GM10248 (cell line): ENCODE measurements around the gene BATF3.
"Not testable (repeated sequence)": the region's sequence is repeated elsewhere in the genome, so short reads cannot be mapped to it uniquely, and the experiment has no call there.

ENCODE experiments used
- CTCF ChIA-PET: fragments of 300-600 bp; sonication (Branson Sonifier 250); formaldehyde crosslinking; extraction: SDS; loops from one replicate; lab custom pipeline; 2021; ENCODE audit warnings: antibody characterized with exemption; lab: Yijun Ruan, JAX
- POLR2A ChIA-PET: fragments of 350-650 bp; sonication (Branson Sonifier 250); formaldehyde crosslinking; extraction: SDS; loops from one replicate; lab custom pipeline; 2020; ENCODE audit warnings: antibody characterized with exemption; lab: Yijun Ruan, JAX
- DNase-seq: peaks from one replicate; pipeline ENCODE4 v3.0.0; 2012; ENCODE audit errors: extremely low spot score
- TF ChIP-seq, protein P1 (sequence below): IDR thresholded peaks from 2 replicates; pipeline ENCODE4 v1.5.1; 2012; ENCODE audit warnings: mild to moderate bottlenecking, low read depth; ENCODE audit errors: extremely low read depth, missing control alignments, control extremely low read depth

The BATF3 gene

DNA sequence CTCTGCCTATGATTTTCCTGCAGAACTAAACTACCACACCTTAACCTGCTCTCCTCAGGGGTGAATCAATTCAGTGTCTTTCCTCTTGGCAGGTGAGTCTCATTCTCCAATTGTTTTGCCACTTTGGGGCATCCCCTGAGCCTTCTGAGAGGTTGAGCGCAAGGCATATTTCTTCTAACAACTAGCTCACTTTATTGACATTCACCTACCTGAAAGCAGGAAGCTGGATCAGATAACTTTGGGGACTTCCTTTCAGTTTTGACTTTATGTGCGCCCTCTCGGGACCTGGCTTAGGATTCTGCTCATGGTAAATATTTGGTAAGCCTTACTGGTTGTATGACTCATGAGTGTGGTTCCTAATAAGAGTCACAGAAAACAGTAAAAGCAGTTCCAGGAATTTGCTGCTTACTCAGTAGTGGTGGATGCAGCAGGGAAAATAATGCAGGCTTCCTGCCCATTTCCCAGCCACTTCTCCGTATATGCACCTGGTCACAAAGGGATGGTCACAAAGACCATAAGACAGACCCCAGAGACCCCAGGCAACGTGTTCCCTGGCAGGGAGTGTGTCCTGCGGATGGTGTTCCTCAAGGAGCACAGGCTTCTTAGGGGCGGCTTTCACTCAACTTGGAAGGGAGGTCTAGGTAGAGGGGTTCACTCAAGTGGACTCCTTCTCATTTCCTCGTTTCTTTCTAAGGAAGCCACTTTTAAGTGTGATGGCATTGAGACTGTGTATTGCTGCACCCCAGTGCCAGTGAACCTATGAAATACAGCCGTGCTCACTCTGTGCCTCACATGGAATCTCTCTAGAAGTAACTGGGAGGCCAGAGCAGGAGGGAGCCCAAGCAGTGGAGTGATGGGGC lies 22.0 kb upstream of the BATF3 start:
- no peak for DNase-seq
- CTCF ChIA-PET = interaction anchor here (0.8 to 2.3 kb wide), 7 partner anchors 10 to 57 kb away, joined by 3 to 9 read pairs (median 4); no protein-coding TSS in a partner anchor
- POLR2A ChIA-PET = no interaction called here
- TF ChIP-seq, protein P1, sequence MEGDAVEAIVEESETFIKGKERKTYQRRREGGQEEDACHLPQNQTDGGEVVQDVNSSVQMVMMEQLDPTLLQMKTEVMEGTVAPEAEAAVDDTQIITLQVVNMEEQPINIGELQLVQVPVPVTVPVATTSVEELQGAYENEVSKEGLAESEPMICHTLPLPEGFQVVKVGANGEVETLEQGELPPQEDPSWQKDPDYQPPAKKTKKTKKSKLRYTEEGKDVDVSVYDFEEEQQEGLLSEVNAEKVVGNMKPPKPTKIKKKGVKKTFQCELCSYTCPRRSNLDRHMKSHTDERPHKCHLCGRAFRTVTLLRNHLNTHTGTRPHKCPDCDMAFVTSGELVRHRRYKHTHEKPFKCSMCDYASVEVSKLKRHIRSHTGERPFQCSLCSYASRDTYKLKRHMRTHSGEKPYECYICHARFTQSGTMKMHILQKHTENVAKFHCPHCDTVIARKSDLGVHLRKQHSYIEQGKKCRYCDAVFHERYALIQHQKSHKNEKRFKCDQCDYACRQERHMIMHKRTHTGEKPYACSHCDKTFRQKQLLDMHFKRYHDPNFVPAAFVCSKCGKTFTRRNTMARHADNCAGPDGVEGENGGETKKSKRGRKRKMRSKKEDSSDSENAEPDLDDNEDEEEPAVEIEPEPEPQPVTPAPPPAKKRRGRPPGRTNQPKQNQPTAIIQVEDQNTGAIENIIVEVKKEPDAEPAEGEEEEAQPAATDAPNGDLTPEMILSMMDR = no peak

DNA sequence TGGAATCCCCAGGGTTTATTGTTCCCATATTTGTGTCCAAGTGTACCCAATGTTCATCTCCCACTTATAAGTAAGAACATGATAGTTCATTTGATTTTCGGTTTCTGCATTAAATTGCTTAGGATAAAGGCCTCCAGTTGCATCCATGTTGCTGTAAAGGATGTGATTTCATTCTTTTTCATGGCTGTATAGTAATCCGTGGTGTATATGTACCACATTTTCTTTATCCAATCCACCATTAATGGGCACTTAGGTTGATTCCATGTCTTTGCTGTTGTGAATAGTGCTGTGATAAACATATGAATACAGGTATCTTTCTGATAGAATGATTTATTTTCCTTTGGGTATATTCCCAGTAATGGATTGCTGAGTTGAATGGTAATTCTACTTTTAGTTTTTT lies 20.0 kb upstream of the BATF3 start:
- TF ChIP-seq, protein P1 = no peak
- ChIA-PET POLR2A (no interaction called here), CTCF (no interaction called here)
- no peak for DNase-seq

GRCh38 chr1:212718499-212718898 lies 18.9 kb upstream of the BATF3 start:
- CTCF ChIA-PET = interaction anchor here (1.5 kb wide), 1 partner anchor 53 kb away, joined by 4 read pairs; no protein-coding TSS in a partner anchor
- no peak for DNase-seq
- POLR2A ChIA-PET = no interaction called here
- TF ChIP-seq, protein P1 = no peak

DNA sequence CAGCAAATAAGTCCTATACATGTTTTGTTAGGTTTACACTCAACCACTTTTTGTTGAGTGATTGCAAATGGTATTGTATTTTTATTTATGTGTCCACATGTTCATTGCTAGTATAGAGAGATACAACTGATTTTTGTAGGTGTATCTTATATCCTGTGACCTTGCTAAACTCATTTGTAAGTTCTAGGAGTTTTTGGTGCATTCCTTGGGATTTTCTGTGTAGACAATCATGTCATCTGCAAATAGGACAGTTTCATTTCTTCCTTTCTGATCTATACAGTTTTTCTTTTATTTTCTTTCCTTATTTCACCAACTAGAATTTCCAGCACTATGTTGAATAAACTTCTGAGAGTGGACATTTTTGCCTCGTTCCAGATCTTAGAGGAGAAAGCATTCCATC lies 16.5 kb upstream of the BATF3 start:
- TF ChIP-seq, protein P1 = no peak
- CTCF ChIA-PET = interaction anchor here (0.6 to 1.0 kb wide), 3 partner anchors 17 to 239 kb away, joined by 3 to 4 read pairs (median 3); partner anchors contain the start of gene BATF3
- DNase-seq = no peak
- POLR2A ChIA-PET = no interaction called here

DNA sequence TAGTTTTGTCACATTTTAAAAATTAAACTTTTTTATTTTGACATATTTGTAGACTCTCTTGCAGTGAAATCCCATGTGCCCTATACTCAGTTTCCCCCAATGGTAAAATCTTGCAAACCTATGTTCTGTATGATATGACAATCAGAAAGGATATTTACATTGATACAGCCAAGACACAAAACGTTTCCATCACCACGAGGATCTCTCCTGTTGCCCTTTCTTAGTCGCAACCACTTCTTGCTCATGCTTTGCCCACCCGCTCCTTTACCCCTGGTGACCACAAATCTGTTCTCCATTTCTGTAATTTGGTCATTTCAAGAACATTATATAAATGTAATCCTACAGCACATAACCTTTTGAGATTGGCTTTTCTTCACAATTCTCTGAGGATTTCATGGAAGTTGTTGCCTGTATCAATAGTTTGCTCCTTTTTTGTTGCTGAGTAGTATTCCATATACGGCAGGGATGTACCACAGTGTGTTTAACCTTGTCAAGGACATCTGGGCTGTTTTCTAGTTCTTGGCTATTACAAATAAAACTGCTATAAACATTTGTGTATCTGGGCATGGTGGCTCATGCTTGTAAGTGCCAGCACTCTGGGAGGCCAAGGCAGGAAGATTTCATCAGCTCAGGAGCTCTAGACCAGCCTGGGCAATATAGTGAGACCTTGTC lies 14.0 kb upstream of the BATF3 start:
- ChIA-PET POLR2A (no interaction called here), CTCF (no interaction called here)
- TF ChIP-seq, protein P1 = no peak
- DNase-seq = no peak

- POLR2A ChIA-PET = no interaction called here
- DNase-seq = no peak
- CTCF ChIA-PET = no interaction called here
- TF ChIP-seq, protein P1 = no peak
Observed at GRCh38 chr1:212712451-212713303, 13.0 kb upstream of the BATF3 start.

DNA sequence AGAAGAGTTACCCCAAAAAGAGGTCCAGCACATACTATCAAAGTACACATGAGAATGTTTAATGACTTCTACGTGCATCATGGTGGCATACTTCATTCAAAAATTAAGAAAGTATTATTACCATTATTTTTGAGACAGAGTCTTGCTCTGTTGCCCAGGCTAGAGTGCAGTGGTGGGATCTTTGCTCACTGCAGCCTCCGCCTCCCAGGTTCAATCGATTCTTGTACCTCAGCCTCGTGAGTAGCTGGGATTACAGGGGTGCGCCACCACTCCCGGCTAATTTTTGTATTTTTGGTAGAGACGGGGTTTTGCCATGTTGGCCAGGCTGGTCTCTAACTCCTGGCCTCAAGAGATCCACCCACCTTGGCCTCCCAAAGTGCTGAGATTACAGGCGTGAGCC lies 12.3 kb upstream of the BATF3 start:
- POLR2A ChIA-PET, DNase-seq: not testable (repeated sequence)

More for the DNA sequence above, 12.3 kb upstream of the BATF3 start:
- CTCF ChIA-PET = not testable (repeated sequence)
